ENCODE data around the gene MAP3K6. TPM values are rescaled to one million over a fixed set of nuclear protein-coding genes. Genes with fewer than 3 reads are reported as not detected.

The MAP3K6 gene
- polyA plus RNA-seq, 2 of the 4 experiments (the other 2 are of a cell fraction), result 3.6 to 8.5 TPM

DNA sequence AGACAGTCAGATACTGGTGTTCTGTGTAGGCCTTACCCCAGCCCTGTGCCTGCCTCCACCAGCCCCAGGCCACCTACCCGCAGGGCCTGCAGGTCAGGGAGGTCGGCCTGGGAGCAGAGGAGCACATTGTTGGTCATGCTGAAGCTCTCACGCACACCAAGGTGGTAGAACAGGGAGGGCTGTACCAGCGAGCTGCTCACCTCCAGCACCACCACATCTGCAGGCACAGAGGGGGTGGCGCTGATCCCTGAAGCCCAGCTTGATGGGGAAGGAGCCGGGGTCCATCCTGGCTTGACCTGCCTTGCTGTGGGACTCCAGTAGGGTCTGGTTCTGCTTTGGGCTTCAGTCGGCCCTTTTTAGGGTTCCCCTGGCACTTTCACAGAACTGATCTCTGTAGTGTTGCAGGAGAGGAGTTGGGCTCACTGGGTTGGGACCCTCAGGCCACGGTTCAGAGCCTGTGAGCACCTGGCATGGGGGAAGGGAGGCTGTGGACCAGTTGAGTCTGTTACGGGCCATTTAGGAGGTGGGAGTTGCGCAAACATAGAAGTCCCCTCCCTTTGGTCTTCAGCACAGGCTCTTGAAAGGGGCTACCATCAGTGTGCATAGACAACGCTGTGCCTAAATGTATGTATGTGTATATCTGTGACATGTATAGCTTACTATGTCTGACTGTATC is 1.9 kb downstream of the MAP3K6 start:
- H3K4me3 ChIP-seq, result peak overlapping the region; percentile 33; the same call in 1 of the 3 replicates
- peaks cover 14% of the 10 kb centered on the region for H3K4me1 ChIP-seq
- FAIRE-seq (no peak), ATAC-seq (no peak; a peak in 1 of 6 replicates), DNase-seq (ENCODE audit: low read depth in 1 of 2, low spot score in 1 of 2) (no peak)
- ChIA-PET POLR2A (interaction anchor here (0.5 to 2.1 kb wide), 5 partner anchors 15 to 175 kb away, joined by 3 to 13 read pairs (median 5); no protein-coding TSS in a partner anchor), CTCF (interaction anchor here (0.9 to 10.3 kb wide), 7 partner anchors 11 to 68 kb away, joined by 3 to 130 read pairs (median 9); partner anchors contain the start of gene SYTL1)
- TF ChIP-seq TP53 (CRISPR knock-in tag; IDR thresholded peaks at IDR 0.05) (no peak), RFX5 (IDR thresholded peaks at IDR 0.05) (no peak)
- WGBS (ENCODE audit: missing lambda C conversion rate), result 70% methylated on average over 4 of the region's 11 CpGs
- no peaks in the 10 kb centered on the region for H3K9me3 ChIP-seq
- H3K27ac ChIP-seq, result peak overlapping the region; percentile 52 to 97
- peak overlapping the region; percentile 95 for H3K4me2 ChIP-seq

DNA sequence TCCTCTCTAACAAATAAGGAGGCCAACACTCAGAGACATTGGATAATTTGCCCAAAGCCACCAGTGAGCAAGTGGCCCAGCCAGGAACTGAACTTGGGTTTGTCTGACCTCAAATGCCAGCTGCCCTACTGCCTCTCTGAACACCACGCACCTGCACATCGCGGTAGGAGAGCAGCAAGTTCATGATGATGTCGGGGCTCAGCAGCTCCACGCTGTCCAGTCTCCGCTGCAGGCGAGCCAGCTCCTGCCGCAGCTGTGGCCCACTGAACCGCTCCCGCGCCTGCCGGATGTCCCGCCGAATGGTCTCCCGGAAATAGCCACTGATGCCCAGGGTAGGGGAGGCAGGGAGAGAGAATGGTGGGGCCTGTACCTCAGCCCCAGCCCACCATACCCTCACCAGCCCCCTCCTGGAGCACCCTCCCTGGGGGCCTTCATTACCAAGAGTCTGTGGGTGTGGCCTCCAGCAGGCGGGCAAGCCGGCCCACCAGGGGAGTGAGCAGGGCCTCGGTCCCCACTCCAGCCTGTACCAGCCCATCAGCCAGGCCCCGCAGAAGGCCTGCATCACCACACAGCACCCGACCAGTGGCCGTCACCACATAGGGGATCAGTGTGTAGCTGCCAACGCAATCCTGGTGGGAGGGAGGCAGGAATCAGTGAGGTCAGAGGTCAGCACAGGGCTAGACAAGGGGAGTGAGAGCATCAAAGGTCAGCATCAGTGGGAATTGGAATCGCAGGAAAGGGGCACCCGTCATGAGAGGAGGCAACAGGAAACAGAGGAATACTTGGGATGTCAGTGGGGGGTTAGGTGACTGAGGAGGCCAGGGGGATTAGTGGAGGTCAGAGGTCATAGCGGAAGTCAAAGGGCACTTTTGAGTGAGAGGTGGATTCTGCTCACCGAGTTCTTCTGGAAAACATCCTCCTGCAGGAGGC is 2.7 kb downstream of the MAP3K6 start:
- Histone ChIP-seq H3K4me1 (peaks cover 14% of the 10 kb centered on the region), H3K27ac (no peak overlapping the region; a peak in 1 of 6 replicates), H3K4me3 (no peak overlapping the region), H3K9me3 (no peaks in the 10 kb centered on the region), H3K4me2 (no peak overlapping the region)
- no peak for DNase-seq (ENCODE audit: low read depth in 1 of 2, low spot score in 1 of 2)
- no peak for ATAC-seq
- CTCF ChIA-PET, result interaction anchor here (0.9 to 10.3 kb wide), 2 partner anchors 11 to 23 kb away, joined by 4 to 130 read pairs; no protein-coding TSS in a partner anchor
- TF ChIP-seq, protein P1, sequence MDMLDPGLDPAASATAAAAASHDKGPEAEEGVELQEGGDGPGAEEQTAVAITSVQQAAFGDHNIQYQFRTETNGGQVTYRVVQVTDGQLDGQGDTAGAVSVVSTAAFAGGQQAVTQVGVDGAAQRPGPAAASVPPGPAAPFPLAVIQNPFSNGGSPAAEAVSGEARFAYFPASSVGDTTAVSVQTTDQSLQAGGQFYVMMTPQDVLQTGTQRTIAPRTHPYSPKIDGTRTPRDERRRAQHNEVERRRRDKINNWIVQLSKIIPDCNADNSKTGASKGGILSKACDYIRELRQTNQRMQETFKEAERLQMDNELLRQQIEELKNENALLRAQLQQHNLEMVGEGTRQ (IDR thresholded peaks at IDR 0.05), result no peak
- TF ChIP-seq MYC (IDR thresholded peaks at IDR 0.05; ENCODE audit: borderline replicate concordance, low read length), result no peak
- TF ChIP-seq, protein P2, sequence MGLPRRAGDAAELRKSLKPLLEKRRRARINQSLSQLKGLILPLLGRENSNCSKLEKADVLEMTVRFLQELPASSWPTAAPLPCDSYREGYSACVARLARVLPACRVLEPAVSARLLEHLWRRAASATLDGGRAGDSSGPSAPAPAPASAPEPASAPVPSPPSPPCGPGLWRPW (IDR thresholded peaks at IDR 0.05), result no peak
- no peak for TF ChIP-seq KDM1A (IDR thresholded peaks at IDR 0.05; ENCODE audit: low read depth)
- TF ChIP-seq MAZ (IDR thresholded peaks at IDR 0.05; ENCODE audit: borderline replicate concordance, low read depth, low read length), result no peak
- no peak for TF ChIP-seq MAFK (IDR thresholded peaks at IDR 0.05; ENCODE audit: partially characterized antibody)
- no peak for TF ChIP-seq ZC3H11A (IDR thresholded peaks at IDR 0.05)
- no peak for TF ChIP-seq TP53 (CRISPR knock-in tag; IDR thresholded peaks at IDR 0.05)
- TF ChIP-seq, protein P3, sequence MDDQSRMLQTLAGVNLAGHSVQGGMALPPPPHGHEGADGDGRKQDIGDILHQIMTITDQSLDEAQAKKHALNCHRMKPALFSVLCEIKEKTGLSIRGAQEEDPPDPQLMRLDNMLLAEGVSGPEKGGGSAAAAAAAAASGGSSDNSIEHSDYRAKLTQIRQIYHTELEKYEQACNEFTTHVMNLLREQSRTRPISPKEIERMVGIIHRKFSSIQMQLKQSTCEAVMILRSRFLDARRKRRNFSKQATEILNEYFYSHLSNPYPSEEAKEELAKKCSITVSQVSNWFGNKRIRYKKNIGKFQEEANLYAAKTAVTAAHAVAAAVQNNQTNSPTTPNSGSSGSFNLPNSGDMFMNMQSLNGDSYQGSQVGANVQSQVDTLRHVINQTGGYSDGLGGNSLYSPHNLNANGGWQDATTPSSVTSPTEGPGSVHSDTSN (IDR thresholded peaks at IDR 0.05), result no peak
- no peak for TF ChIP-seq HOXA7 (CRISPR knock-in tag; IDR thresholded peaks at IDR 0.05)
- no peak for TF ChIP-seq FOXS1 (CRISPR knock-in tag; IDR thresholded peaks at IDR 0.05)
- no peak for TF ChIP-seq CEBPB (IDR thresholded peaks at IDR 0.05)
- TF ChIP-seq, protein P4, sequence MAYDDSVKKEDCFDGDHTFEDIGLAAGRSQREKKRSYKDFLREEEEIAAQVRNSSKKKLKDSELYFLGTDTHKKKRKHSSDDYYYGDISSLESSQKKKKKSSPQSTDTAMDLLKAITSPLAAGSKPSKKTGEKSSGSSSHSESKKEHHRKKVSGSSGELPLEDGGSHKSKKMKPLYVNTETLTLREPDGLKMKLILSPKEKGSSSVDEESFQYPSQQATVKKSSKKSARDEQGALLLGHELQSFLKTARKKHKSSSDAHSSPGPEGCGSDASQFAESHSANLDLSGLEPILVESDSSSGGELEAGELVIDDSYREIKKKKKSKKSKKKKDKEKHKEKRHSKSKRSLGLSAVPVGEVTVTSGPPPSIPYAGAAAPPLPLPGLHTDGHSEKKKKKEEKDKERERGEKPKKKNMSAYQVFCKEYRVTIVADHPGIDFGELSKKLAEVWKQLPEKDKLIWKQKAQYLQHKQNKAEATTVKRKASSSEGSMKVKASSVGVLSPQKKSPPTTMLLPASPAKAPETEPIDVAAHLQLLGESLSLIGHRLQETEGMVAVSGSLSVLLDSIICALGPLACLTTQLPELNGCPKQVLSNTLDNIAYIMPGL (CRISPR knock-in tag; IDR thresholded peaks at IDR 0.05; ENCODE audit: borderline replicate concordance), result no peak
- no peak for TF ChIP-seq EHMT2 (IDR thresholded peaks at IDR 0.05; ENCODE audit: low read depth)
- no peak for FAIRE-seq
- 94% methylated on average over 13 of the region's 26 CpGs for WGBS (ENCODE audit: missing lambda C conversion rate)
- POLR2A ChIA-PET, result no interaction called here

DNA sequence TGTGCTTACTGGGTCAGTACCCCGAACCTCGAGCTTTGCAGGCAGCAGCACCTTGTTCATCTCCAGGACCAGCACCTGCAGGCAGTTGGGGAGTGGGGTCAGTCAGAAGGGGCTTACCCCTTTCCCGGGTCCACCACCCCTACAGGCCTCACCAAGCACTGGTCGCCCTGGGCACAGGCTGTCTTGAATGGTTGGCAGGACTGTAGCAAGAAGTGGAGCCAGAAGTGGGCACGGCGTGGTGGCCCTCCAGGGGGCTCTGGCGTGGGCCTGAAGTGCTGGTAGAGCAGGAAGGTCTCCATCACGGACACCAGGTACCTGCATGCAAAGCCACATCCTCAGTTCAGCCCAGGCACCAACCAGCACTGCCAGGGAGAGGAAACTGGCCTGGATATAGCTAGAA is 5.2 kb downstream of the MAP3K6 start:
- FAIRE-seq, result no peak
- H3K27ac ChIP-seq, result no peak overlapping the region
- no peak overlapping the region for H3K4me2 ChIP-seq
- no peak for DNase-seq (ENCODE audit: low read depth in 1 of 2, low spot score in 1 of 2)
- ATAC-seq, result no peak
- ChIA-PET POLR2A (no interaction called here), CTCF (interaction anchor here (1.2 to 2.6 kb wide), 6 partner anchors 10 to 244 kb away, joined by 3 to 9 read pairs (median 4); no protein-coding TSS in a partner anchor)
- TF ChIP-seq, protein P2 (IDR thresholded peaks at IDR 0.05), result no peak
- TF ChIP-seq ZSCAN20 (CRISPR knock-in tag; IDR thresholded peaks at IDR 0.05), result no peak
- no peak for TF ChIP-seq RARB (CRISPR knock-in tag; IDR thresholded peaks at IDR 0.05)
- TF ChIP-seq FOSL2 (IDR thresholded peaks at IDR 0.05), result no peak
- no peak for TF ChIP-seq FOSL2 (CRISPR knock-in tag; IDR thresholded peaks at IDR 0.05)
- no peak for TF ChIP-seq SMC3 (IDR thresholded peaks at IDR 0.05)
- TF ChIP-seq JUN (IDR thresholded peaks at IDR 0.05), result no peak
- no peaks in the 10 kb centered on the region for H3K9me3 ChIP-seq
- WGBS (ENCODE audit: missing lambda C conversion rate), result 79% methylated on average over 7 of the region's 8 CpGs
- peaks cover 7% of the 10 kb centered on the region for H3K4me1 ChIP-seq
- no peak overlapping the region for H3K4me3 ChIP-seq
